ENCODE results near the gene DTWD1. TPM values are rescaled to one million over a fixed set of nuclear protein-coding genes. Genes with fewer than 3 reads are reported as not detected.
A peak's percentile ranks its signal among the peaks of the same experiment; 100 is the strongest.

Gene DTWD1
- total RNA-seq, 1 donor from 2014 or later: 29.3 TPM

- intact Hi-C loops (cut with DNase I): no loop called here
- H3K4me1 ChIP-seq: peaks cover 25% of the 10 kb centered on the region
- DNase-seq (no peak), ATAC-seq (no peak)
- H3K27ac ChIP-seq: peak overlapping the region; percentile 98
- peaks cover 4% of the 10 kb centered on the region for H3K36me3 ChIP-seq
- no peaks in the 10 kb centered on the region for H3K9me3 ChIP-seq
- no peaks in the 10 kb centered on the region for H3K27me3 ChIP-seq
- no peak for TF ChIP-seq CTCF (IDR thresholded peaks at IDR 0.05)
- peak overlapping the region; percentile 85 for H3K4me3 ChIP-seq
These were observed 558 bp downstream of the DTWD1 start for GRCh38 chr15:49621401-49621811.

- no peaks in the 10 kb centered on the region for H3K27me3 ChIP-seq
- peak overlapping the region; percentile 85 for H3K4me3 ChIP-seq
- peak overlapping the region; percentile 98 for H3K27ac ChIP-seq
- H3K36me3 ChIP-seq: peaks cover 8% of the 10 kb centered on the region
- no peak for ATAC-seq
- no peaks in the 10 kb centered on the region for H3K9me3 ChIP-seq
- intact Hi-C loops (cut with DNase I): no loop called here
- no peak for DNase-seq
- TF ChIP-seq CTCF (IDR thresholded peaks at IDR 0.05): no peak
- H3K4me1 ChIP-seq: peaks cover 25% of the 10 kb centered on the region
These were observed 1.0 kb downstream of the DTWD1 start for GRCh38 chr15:49621887-49622286.

- Histone ChIP-seq H3K27ac (no peak overlapping the region), H3K36me3 (peaks cover 13% of the 10 kb centered on the region), H3K9me3 (no peaks in the 10 kb centered on the region), H3K4me1 (peaks cover 25% of the 10 kb centered on the region), H3K27me3 (no peaks in the 10 kb centered on the region), H3K4me3 (peak overlapping the region; percentile 85)
- TF ChIP-seq CTCF (IDR thresholded peaks at IDR 0.05): no peak
- intact Hi-C loops (cut with DNase I): no loop called here
- no peak for ATAC-seq
- DNase-seq: no peak
These were observed 1.7 kb downstream of the DTWD1 start for GRCh38 chr15:49622561-49622960.

- TF ChIP-seq CTCF (IDR thresholded peaks at IDR 0.05): no peak
- Histone ChIP-seq H3K36me3 (peaks cover 18% of the 10 kb centered on the region), H3K27me3 (no peaks in the 10 kb centered on the region), H3K4me1 (peaks cover 25% of the 10 kb centered on the region), H3K27ac (no peak overlapping the region), H3K9me3 (no peaks in the 10 kb centered on the region), H3K4me3 (no peak overlapping the region)
- intact Hi-C loops (cut with DNase I): no loop called here
- ATAC-seq: no peak
- DNase-seq: no peak
These were observed 3.2 kb downstream of the DTWD1 start for GRCh38 chr15:49624056-49624455.

GRCh38 chr15:49625460-49626036 lies 4.7 kb downstream of the DTWD1 start:
- Histone ChIP-seq H3K27ac (no peak overlapping the region), H3K27me3 (no peaks in the 10 kb centered on the region), H3K4me1 (peaks cover 17% of the 10 kb centered on the region), H3K36me3 (peaks cover 21% of the 10 kb centered on the region), H3K4me3 (no peak overlapping the region), H3K9me3 (no peaks in the 10 kb centered on the region)
- DNase-seq (no peak), ATAC-seq (no peak)
- intact Hi-C loops (cut with DNase I): no loop called here
- no peak for TF ChIP-seq CTCF (IDR thresholded peaks at IDR 0.05)

- TF ChIP-seq CTCF (IDR thresholded peaks at IDR 0.05): no peak
- no peaks in the 10 kb centered on the region for H3K9me3 ChIP-seq
- intact Hi-C loops (cut with DNase I): no loop called here
- H3K27ac ChIP-seq: no peak overlapping the region
- peaks cover 8% of the 10 kb centered on the region for H3K4me1 ChIP-seq
- no peaks in the 10 kb centered on the region for H3K27me3 ChIP-seq
- H3K4me3 ChIP-seq: no peak overlapping the region
- H3K36me3 ChIP-seq: peaks cover 26% of the 10 kb centered on the region
- DNase-seq (no peak), ATAC-seq (no peak)
These were observed 6.6 kb downstream of the DTWD1 start for GRCh38 chr15:49627407-49627877.
